Right forelimb (tissue), 1 donor: Measurements from ENCODE around the gene HPN.
"Not testable (repeated sequence)": the region's sequence is repeated elsewhere in the genome, so short reads cannot be mapped to it uniquely, and the experiment has no call there.

ENCODE experiments used
- DNase-seq: peaks from one replicate; pipeline ENCODE4 v3.0.0-alpha.2; 2018

The HPN gene

GRCh38 chr19:35044317-35045117 is 3.0 kb downstream of the HPN start:
- DNase-seq = peak; percentile 82

DNA sequence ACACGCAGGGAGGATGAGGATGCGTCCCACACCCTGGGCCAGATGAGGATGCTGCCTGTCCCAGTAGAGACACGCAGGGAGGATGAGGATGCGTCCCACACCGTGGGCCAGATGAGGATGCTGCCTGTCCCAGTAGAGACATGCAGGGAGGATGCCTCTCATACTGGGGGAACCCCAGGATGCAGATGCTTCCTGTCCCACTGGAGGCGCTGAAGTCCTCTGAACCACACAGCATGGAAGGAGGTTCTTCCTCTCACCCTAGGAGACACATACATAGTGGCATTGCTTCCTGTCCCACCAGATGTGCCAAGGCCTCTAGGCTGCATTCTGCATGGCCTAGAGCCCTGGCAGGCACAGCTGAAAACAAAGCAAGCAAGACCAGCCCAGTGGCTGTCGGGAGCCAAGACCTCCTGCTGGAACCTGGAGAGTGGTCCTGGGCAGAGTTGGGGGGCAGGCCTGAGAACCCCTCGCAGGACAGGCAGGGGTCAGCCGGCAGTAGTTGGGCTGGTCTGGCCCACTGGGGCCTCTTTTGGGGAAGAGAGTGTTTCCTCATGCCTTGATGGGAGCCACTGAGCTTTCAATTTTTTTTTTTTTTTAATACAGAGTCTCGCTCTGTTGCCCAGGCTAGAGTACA is 4.3 kb downstream of the HPN start:
- no peak for DNase-seq

DNA sequence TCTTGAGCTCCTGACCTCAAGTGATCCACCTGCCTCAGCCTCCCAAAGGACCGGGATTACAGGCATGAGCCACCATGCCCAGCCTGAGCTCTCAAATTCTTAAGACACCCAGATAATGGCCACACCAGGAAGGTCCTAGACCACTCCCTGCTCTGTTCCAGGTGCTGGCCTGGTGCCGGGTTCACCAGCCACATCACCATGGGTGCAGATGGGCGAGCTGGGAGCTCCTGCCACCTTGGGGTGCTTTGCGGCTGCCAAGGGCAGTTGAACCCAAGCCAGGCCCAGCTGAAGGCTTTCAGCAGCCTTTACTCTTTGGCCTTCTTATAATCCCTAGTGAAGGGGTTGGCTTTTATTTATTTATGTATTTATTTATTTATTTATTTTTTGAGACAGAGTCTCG is 4.9 kb downstream of the HPN start:
- DNase-seq = no peak

DNA sequence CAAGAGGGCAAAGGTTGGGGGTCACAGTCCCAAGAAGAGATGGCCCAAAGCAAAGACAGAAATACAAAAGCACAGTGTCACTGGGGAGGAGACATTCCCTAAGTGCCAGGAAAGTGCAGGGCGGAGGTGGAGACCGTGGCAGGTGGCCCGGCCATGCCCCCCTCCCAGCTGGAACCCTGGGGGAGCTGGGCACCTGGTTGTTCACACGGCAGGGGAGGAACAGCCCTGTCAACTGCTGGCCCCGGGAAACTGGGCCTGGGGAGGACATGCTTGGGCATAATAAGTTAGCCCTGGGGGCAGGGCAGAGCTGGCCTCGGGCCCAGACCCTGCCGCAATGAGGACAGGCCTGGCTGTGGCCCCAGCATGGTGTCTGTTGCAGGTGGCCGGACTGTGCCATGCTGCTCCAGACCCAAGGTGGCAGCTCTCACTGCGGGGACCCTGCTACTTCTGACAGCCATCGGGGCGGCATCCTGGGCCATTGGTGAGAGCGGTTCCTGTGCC is 7.4 kb downstream of the HPN start:
- no peak for DNase-seq

- no peak for DNase-seq
These were observed 7.9 kb downstream of the HPN start for GRCh38 chr19:35049456-35049855.

DNA sequence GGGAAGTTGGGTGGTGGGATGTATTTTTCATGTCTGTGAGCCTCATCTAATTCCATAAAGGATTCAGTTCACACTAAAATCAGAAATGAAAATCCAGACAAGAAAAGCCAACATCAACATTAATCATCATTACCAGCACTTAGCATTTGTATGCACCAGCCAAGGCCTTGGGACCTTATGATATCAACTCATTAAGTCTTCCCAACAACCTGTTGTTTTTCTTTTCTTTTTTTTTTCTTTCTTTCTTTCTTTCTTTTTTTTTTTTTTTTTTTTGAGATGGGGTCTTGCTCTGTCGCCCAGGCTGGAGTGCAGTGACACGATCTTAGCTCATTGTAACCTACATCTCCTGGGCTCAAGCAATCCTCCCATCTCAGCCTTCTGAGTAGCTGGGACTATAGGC is 9.1 kb downstream of the HPN start:
- not testable (repeated sequence) for DNase-seq

GRCh38 chr19:35051268-35051667 is 9.7 kb downstream of the HPN start:
- DNase-seq = not testable (repeated sequence)

DNA sequence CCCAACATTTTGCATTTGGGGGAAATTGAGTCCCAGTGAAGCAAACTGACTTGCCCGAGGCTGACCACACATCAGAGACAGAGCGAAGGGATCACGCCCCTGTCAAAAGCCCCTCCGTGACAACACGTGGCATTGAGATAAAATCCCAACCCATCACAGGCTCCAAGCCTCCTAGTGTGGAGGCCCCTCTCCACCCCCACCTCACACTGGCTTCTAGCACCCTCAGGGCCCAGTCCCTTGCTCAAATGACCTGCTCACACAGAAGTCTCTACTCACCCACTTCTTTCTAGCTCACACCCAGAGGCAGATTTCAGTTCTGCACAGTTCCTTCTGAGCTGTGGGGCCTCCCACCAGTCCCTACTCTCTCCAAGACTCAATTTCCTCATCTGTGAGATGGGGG is 10.3 kb downstream of the HPN start:
- DNase-seq = no peak

DNA sequence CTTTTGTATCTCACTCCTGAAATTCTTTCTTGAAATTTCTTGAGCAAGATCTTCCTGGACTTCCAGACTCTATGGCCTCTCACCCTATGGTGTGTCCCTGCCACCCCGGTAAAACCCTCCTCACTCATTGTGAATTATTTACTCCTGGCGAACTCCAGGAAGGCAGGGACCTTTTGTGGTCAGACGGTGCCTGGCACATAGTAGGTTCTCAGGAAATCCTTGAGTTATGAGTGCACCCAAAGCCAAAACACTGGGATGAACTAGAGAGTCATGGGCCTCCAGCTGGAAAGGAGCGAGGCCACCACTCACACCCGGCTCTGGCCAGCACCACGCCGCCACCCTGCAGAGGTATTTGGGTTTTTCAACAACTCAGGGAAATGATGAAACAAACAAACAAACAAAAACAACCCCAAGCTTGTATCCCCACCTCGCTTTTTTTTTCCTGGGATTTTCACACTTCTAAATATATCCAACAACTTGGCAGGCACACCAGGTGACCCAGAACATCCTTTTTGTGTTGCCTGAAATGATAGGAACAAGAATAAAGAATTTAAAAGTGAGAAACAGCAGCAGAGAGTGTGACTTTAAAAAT is 11.2 kb downstream of the HPN start:
- DNase-seq = no peak

DNA sequence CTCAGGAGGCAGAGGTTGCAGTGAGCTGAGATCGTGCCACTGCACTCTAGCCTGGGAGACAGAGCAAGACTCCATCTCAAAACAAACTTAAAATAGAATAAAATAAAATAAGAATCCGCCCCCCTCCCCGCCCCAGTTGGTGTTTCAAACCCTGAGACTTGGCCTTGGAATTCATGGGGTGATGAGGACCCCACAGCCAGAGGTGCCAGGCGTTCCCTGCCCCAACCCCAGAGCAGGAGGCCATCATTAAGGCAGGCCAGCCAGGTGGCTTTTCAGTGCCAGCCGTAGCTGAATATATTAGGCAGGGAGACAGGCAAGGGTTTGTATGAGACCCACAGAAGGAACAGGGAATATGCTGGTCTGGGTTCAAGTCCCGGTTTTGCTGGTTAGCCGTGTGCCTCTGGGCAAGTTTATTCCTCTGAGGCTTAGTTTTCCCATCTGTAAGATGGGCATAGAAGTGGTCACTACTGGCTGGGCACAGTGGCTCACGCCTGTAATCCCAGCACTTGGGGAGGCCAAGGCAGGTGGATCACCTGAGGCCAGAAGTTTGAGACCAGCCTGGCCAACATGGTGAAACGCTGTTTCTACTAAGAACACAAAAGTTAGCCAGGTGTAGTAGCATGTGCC is 12.3 kb downstream of the HPN start:
- DNase-seq = no peak

DNA sequence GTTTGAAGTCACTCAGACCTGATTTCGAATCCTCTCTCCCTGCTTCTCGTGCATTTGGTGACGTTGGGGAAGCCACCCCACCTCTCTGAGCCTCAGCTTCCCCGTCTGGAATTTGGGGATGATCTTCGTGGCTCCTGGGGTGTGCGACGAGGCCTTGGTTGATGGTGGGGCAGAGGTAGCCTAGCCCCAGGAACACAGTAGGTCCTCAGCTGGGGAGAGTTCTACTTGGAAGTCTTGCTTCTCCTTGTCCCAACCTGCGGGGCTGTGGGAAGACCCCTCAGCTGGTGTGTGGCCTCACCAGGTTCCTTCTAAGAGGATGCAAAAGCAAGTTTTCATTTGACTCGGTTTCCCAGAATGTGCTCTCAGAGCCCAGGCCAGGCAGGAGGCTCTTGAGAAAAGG is 13.1 kb downstream of the HPN start:
- no peak for DNase-seq

DNA sequence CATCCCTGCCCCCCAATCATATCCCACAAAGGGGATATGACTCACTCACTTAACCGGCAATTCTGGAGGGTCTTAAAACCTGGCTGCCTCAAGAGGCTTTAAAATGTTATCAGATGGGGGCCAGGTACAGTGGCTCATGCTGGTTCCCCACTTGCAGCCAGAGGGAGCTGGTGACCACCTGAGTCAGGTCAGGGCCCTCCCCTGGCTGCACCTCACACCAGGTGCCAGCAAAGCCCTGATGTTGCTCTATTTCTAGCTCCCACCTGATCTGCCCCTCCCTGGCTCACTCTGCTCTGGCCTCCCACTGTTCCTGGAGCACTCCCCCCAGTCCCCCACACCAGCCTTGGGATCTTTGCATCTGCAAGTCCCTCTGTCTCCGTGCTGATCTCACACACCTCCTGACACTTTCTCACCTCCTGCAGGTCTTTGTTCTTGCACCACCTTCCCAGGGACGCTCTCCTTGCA is 14.2 kb downstream of the HPN start:
- DNase-seq = no peak

GRCh38 chr19:35056513-35057063 is 15.1 kb downstream of the HPN start:
- DNase-seq = no peak

- no peak for DNase-seq
These were observed 16.8 kb downstream of the HPN start for GRCh38 chr19:35058370-35058769.

- no peak for DNase-seq
These were observed 17.7 kb downstream of the HPN start for GRCh38 chr19:35059006-35059798.

DNA sequence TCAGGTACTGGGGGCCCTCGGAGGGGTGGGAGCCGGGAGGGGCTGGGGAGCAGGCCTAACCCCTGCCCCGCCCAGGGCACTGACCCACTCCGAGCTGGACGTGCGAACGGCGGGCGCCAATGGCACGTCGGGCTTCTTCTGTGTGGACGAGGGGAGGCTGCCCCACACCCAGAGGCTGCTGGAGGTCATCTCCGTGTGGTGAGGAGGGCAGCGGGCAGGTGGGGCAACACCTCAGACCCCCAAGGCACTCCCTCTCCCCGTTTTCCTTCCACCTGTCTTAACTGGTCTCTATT is 18.2 kb downstream of the HPN start:
- no peak for DNase-seq

GRCh38 chr19:35060160-35060855 is 18.8 kb downstream of the HPN start:
- DNase-seq = no peak

- no peak for DNase-seq
These were observed 20.3 kb downstream of the HPN start for GRCh38 chr19:35061583-35062373.

DNA sequence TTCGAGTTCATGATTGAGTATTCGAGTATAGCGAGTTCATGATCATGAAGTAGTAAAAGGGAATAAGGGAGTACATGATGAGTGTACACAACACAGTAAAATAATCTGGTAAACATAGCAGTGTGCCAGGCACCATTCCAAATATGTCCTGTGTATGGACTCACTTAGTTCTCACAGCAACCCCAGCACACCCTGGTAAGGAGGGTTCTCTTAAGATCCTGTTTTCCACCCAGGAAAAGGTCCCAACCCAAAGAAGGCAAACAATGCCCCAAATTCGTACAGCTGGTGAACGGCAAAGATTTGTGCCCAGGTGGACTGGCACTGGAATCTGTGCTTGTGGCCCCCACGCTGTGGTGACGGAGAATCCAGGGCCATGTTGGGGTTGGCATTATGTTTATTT is 21.4 kb downstream of the HPN start:
- no peak for DNase-seq

- no peak for DNase-seq
These were observed 22.7 kb downstream of the HPN start for GRCh38 chr19:35063940-35064818.
